Lung (tissue), 12 donors: ENCODE results near the gene MAP3K13. TPM values are rescaled to one million over a fixed set of nuclear protein-coding genes. Genes with fewer than 3 reads are reported as not detected.
"Not testable (repeated sequence)": the region's sequence is repeated elsewhere in the genome, so short reads cannot be mapped to it uniquely, and the experiment has no call there.

ENCODE experiments used
- ATAC-seq: fragments of 200-7000 bp; cut with Tn5 transposase; one replicate; pipeline ENCODE4 v1.9.1; 2020; ENCODE audit warnings: moderate number of reproducible peaks; ENCODE audit not compliant: insufficient read depth, low FRiP score
- DNase-seq, 3 donors: peaks; one replicate each; pipeline ENCODE4 v3.0.0-alpha.2; 2013 to 2017
- H3K27ac ChIP-seq, 2 donors: one replicate each; pipeline ENCODE4 v1.5.1; 2013; ENCODE audit warnings: mild to moderate bottlenecking in 2 of 2, moderate library complexity in 2 of 2, control low read depth in 1 of 2, inconsistent platforms in 1 of 2, low read depth in 1 of 2, low read length in 1 of 2
- H3K27me3 ChIP-seq, 3 donors: one replicate each; pipeline ENCODE4 v1.5.1; 2013; ENCODE audit warnings: low read length in 2 of 3; ENCODE audit not compliant: control insufficient read depth in 3 of 3, insufficient read depth in 3 of 3
- H3K36me3 ChIP-seq, 4 donors: one replicate each; pipeline ENCODE4 v1.5.1; 2013; ENCODE audit warnings: low read length in 4 of 4, mild to moderate bottlenecking in 1 of 4, moderate library complexity in 1 of 4; ENCODE audit not compliant: control insufficient read depth in 4 of 4, insufficient read depth in 4 of 4
- H3K4me1 ChIP-seq, 5 donors: one replicate each; pipeline ENCODE4 v1.5.1; 2013; ENCODE audit warnings: low read length in 5 of 5, mild to moderate bottlenecking in 2 of 5, moderate library complexity in 1 of 5; ENCODE audit not compliant: control insufficient read depth in 5 of 5, insufficient read depth in 5 of 5
- H3K4me3 ChIP-seq: one replicate; pipeline ENCODE4 v1.5.1; 2013; ENCODE audit warnings: mild to moderate bottlenecking, control low read depth, moderate library complexity
- H3K9ac ChIP-seq, 2 donors: one replicate each; pipeline ENCODE4 v1.5.1; 2013; ENCODE audit warnings: low read length in 2 of 2, control low read depth in 1 of 2; ENCODE audit not compliant: insufficient read depth in 1 of 2
- H3K9me3 ChIP-seq, 4 donors: one replicate each; pipeline ENCODE4 v1.5.1; 2013; ENCODE audit warnings: low read length in 3 of 4, mild to moderate bottlenecking in 1 of 4, moderate library complexity in 1 of 4; ENCODE audit not compliant: control insufficient read depth in 4 of 4, insufficient read depth in 3 of 4
- CTCF ChIP-seq: IDR thresholded peaks from 2 replicates; pipeline ENCODE4 v1.5.1; 2012; ENCODE audit warnings: mild to moderate bottlenecking; ENCODE audit errors: control extremely low read depth, extremely low read depth
- WGBS, 2 donors: extraction: QIAGEN DNeasy Blood & Tissue Kit; methylation state at CpG; one replicate each; pipeline ENCODE4 v1.1.7; 2013; 5-methylcytosine and 5-hydroxymethylcytosine counted together
- polyA plus RNA-seq, 2 donors: library from polyadenylated mRNA; stranded (reverse); fragments of 200-250 nt; gene quantifications; one replicate each; pipeline ENCODE4 v1.2.1, GENCODE V29; 2013
- total RNA-seq, 2 donors: library from RNA; depleted of rRNA in 1 of 2; stranded (reverse); fragments of >200 nt in 1 of 2; gene quantifications; one replicate each; pipeline ENCODE4 v1.2.1, GENCODE V29; 2014 to 2021
- donor health status: control.
- donor health status: control.
- donor health status: Bipolar disorder and iron deficiency.
- donor health status: healthy.
- donor health status: DM: yes; HTN: yes; CAD: no.

The MAP3K13 gene
- total and polyA plus RNA-seq, 4 donors: 20.7 to 74.8 (median 29.3) TPM

GRCh38 chr3:185470323-185470722 lies 107.4 kb downstream of the MAP3K13 start:
- TF ChIP-seq CTCF: no peak
- no peak overlapping the region for H3K27ac ChIP-seq
- no peaks in the 10 kb centered on the region for H3K4me1 ChIP-seq
- DNase-seq (no peak), ATAC-seq (no peak)
- H3K9ac ChIP-seq: no peak overlapping the region
- H3K36me3 ChIP-seq: peaks cover 0 to 28% (median 14%) of the 10 kb centered on the region in 4 donors
- WGBS, 2 donors: 81 to 87% methylated on average over 3 of the region's 3 CpGs
- H3K9me3 ChIP-seq: no peaks in the 10 kb centered on the region
- no peaks in the 10 kb centered on the region for H3K27me3 ChIP-seq
- H3K4me3 ChIP-seq: no peak overlapping the region

DNA sequence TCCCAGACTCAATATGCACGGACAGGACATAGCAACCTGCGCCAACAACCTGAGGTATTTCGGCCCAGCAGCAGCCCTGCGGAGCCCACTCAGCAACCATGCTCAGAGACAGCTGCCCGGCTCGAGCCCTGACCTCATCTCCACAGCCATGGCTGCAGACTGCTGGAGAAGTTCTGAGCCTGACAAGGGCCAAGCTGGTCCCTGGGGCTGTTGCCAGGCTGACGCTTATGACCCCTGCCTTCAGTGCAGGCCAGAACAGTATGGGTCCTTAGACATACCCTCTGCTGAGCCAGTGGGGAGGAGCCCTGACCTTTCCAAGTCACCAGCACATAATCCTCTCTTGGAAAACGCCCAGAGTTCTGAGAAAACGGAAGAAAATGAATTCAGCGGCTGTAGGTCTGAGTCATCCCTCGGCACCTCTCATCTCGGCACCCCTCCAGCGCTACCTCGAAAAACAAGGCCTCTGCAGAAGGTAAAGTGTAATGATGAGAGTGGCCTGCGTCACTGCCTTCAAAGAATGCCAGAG lies 110.4 kb downstream of the MAP3K13 start:
- H3K27ac ChIP-seq: no peak overlapping the region
- H3K4me3 ChIP-seq: no peak overlapping the region
- DNase-seq (no peak), ATAC-seq (no peak)
- no peaks in the 10 kb centered on the region for H3K9me3 ChIP-seq
- H3K4me1 ChIP-seq: no peaks in the 10 kb centered on the region
- H3K9ac ChIP-seq: no peak overlapping the region
- H3K36me3 ChIP-seq: peaks cover 5 to 20% (median 11%) of the 10 kb centered on the region in 4 donors
- no peaks in the 10 kb centered on the region for H3K27me3 ChIP-seq
- WGBS, 2 donors: 96 to 97% methylated on average over 15 of the region's 15 CpGs
- no peak for TF ChIP-seq CTCF

- H3K36me3 ChIP-seq: peaks cover 5 to 22% (median 12%) of the 10 kb centered on the region in 4 donors
- WGBS, 2 donors: 97 to 100% methylated on average over 6 of the region's 6 CpGs
- not testable (repeated sequence) for H3K9me3 ChIP-seq, ATAC-seq, H3K4me1 ChIP-seq, DNase-seq, H3K27me3 ChIP-seq, H3K27ac ChIP-seq, H3K4me3 ChIP-seq, H3K9ac ChIP-seq
Observed at GRCh38 chr3:185474922-185475321, 112.0 kb downstream of the MAP3K13 start.

DNA sequence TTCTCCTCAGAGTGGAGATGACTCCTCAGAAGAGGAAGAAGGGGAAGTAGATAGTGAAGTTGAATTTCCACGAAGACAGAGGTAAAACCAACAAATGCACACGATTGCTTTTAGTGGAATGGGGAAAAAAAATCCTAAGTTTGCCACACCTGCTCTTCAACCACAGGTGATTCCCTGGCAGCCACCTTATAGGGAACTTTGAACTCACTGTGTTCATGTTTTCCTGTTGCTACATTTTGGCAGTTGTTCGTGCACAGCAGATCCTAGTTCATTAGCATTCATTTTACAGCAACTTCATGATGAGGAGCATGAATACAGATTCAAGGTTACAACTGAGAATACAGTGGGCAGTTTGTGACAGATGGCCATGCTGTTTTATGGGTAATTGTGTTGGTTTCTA lies 114.4 kb downstream of the MAP3K13 start:
- ATAC-seq: no peak
- no peaks in the 10 kb centered on the region for H3K4me1 ChIP-seq
- H3K27me3 ChIP-seq: no peaks in the 10 kb centered on the region
- TF ChIP-seq CTCF: no peak
- WGBS, 2 donors: 75 to 82% methylated on average over 3 of the region's 3 CpGs
- H3K9me3 ChIP-seq: no peaks in the 10 kb centered on the region
- H3K4me3 ChIP-seq: no peak overlapping the region
- no peak overlapping the region for H3K27ac ChIP-seq
- H3K9ac ChIP-seq: no peak overlapping the region
- H3K36me3 ChIP-seq: peaks cover 10 to 26% (median 18%) of the 10 kb centered on the region in 4 donors
- no peak for DNase-seq
